GM12864 (cell line): ENCODE data around the gene GNAI2.
"Not testable (repeated sequence)": the region's sequence is repeated elsewhere in the genome, so short reads cannot be mapped to it uniquely, and the experiment has no call there.

Experiments
- DNase-seq: peaks from one replicate; pipeline ENCODE4 v3.0.0-alpha.2; 2011; ENCODE audit warnings: low read depth
- H3K4me3 ChIP-seq: 2 replicates; pipeline ENCODE4 v1.5.1; 2011; ENCODE audit warnings: mild to moderate bottlenecking, low read depth, low read length, control low read depth
- TF ChIP-seq, protein P1 (sequence below): IDR thresholded peaks from 2 replicates; pipeline ENCODE4 v1.5.1; 2011; ENCODE audit warnings: low read depth, mild to moderate bottlenecking, moderate library complexity, low read length, control low read depth, inconsistent platforms; ENCODE audit errors: missing control alignments

GNAI2 gene

DNA sequence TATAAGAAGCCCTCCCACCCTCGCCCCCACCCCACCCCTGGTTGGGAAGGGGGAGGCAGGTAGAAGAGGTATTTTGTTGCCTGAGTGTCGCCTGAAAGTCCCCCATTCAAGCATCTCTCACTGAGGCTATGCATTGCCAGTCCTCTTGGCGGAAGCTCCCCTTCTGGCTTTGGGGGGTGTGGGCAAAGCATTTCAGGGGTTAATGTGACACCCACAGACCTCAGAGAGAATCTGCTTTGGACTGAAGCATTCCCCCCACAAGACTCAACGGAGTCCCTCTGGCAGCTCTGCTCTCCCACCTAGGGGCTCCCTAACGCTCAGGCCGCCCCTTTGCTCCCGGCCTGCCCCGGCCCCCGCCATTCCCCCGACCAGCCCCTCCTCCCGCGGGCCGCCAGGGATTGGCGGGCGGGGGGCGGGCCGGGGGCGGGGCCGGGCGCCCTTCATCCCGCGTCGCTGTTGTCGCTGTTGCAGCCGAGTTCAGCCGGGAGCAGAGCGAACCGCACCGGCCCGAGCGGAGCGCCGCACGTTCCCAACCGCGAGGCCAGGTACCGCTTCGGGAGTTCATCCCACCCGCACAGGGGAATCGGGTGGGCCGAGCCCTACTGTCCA, 31.1 kb upstream of the GNAI2 start, which contains the start of gene SLC38A3:
TSS of gene SLC38A3 (plus strand) at position 468 of the 609 bp plus-strand sequence. CDS start 8,929 bp downstream, outside the sequence.
- DNase-seq, result no peak
- TF ChIP-seq, protein P1, sequence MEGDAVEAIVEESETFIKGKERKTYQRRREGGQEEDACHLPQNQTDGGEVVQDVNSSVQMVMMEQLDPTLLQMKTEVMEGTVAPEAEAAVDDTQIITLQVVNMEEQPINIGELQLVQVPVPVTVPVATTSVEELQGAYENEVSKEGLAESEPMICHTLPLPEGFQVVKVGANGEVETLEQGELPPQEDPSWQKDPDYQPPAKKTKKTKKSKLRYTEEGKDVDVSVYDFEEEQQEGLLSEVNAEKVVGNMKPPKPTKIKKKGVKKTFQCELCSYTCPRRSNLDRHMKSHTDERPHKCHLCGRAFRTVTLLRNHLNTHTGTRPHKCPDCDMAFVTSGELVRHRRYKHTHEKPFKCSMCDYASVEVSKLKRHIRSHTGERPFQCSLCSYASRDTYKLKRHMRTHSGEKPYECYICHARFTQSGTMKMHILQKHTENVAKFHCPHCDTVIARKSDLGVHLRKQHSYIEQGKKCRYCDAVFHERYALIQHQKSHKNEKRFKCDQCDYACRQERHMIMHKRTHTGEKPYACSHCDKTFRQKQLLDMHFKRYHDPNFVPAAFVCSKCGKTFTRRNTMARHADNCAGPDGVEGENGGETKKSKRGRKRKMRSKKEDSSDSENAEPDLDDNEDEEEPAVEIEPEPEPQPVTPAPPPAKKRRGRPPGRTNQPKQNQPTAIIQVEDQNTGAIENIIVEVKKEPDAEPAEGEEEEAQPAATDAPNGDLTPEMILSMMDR, result no peak
- H3K4me3 ChIP-seq, result no peak within 1 kb of the TSS

DNA sequence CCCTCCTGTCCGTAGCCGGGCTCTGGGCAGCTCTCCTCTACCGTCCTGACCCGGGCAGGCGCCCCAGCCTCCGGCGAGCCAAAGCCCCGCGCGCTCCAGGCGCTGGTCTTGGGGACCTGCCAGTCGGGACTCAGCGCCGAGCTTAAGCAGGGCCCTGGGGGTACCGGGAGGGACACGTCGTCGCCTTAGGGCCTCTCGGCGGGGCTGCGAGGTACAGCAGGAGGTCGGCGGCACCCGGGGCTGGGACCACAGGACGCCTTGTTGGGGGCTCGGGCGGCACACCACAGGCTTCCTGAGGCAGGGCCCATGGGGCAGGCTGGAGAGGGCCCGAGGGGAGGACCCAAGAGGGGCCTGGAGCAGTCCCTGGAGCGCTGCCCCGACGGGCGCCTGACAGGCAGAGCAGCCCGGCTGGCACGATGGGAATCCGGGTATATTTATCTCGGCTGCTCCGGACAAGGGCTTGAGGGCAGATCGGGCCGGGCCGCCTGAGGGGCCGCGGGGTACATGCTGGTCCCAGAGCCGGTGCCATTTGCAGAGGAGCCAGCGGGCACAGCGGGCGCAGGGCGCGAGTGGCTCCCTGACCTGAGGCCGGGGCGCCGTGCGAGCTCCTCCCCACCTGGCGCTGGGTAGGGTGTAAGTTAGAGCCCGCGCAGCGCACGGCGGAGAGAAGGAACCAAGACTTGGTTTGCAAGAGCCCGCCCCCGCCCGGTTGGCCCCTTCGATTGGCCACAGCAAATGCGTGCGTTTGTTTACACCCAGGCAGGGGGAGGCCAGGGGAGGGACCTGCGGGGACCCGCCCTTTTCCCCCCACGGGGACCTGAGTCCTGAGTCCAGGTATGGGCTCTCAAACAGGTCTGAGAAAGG, 30.4 kb upstream of the GNAI2 start:
- no peak for DNase-seq
- no peak overlapping the region for H3K4me3 ChIP-seq
- TF ChIP-seq, protein P1, result no peak

DNA sequence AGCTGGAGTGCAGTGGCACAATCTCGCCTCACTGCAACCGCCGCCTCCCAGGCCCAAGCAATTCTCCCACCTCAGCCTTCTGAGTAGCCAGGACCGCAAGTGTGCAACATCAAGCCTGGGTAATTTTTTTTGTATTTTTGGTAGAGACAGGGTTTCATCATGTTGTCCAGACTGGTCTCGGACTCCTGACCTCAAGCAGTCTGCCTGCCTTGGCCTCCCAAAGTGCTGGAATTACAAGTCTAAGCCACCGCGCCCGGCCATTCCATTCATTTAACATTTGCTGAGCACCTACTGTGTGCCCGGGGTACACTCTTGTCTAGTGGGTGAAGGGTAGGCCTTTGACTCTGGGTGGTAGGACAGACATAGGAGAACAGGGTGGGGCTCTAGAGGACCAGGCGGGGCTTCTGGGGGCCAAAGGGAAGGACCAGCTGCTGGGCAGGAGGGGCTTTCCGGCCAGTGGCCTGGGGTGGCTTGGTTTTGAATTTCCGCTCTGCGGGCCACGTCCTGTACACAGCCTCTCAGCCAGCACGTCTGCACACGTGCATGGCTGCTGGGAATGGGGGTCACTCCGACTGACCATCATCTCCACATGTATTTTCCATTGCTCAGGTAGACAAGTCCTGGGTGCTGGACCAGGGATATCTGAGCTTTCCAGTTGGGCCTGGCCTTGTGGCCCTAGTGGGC, 28.5 kb upstream of the GNAI2 start:
- H3K4me3 ChIP-seq, result no peak overlapping the region
- TF ChIP-seq, protein P1, result no peak
- no peak for DNase-seq

DNA sequence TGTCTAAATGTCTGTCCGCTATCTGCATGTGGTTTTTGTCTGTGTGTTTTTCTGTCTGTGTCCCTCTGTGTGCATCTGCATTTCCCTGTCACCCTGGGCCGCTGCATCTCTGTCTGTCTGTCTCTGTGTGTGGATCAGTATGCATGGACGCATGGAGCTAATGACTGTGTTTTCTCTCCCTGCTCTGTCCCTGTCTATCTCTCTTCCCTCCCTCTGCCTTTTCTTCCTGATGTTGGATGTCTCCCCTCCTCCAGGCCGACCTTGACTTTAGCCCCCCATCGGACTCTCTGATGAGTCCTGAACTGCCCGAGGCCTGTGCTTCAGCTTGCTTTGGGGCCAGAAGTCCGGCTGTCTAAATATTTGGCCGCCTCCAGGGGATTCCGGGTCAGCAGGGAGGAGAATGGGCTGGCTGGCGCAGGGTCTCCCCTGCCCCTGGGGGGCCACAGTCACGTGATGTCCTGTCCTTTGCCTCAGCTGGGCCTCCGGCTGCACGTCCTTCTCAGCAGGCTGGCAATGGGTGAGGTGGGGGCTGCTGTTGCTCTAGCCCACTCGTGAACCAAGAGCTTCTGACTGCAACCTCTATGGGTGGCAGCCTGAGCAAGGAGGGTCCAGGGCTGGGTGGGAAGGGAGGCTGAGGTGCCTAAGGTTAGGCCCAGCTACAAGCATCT, 27.2 kb upstream of the GNAI2 start:
- no peak for DNase-seq
- TF ChIP-seq, protein P1, result no peak
- H3K4me3 ChIP-seq, result no peak overlapping the region

DNA sequence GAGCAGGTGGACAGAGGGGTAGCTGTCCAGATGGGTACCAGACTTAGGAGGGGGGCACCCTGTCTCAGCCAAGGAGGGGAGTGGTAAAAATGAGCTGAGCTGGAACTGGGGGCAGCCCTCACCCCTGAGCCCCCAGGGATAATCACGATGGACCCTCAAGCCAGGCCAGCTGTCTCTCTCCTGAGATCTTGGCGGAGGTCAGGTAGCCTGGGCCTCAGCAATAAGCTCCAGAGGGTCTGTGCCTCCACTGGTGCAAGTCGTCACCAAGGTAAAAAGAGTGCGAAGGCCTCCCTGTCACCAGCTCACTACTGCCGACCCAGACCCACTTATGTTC, 25.9 kb upstream of the GNAI2 start:
- TF ChIP-seq, protein P1, result no peak
- H3K4me3 ChIP-seq, result no peak overlapping the region

DNA sequence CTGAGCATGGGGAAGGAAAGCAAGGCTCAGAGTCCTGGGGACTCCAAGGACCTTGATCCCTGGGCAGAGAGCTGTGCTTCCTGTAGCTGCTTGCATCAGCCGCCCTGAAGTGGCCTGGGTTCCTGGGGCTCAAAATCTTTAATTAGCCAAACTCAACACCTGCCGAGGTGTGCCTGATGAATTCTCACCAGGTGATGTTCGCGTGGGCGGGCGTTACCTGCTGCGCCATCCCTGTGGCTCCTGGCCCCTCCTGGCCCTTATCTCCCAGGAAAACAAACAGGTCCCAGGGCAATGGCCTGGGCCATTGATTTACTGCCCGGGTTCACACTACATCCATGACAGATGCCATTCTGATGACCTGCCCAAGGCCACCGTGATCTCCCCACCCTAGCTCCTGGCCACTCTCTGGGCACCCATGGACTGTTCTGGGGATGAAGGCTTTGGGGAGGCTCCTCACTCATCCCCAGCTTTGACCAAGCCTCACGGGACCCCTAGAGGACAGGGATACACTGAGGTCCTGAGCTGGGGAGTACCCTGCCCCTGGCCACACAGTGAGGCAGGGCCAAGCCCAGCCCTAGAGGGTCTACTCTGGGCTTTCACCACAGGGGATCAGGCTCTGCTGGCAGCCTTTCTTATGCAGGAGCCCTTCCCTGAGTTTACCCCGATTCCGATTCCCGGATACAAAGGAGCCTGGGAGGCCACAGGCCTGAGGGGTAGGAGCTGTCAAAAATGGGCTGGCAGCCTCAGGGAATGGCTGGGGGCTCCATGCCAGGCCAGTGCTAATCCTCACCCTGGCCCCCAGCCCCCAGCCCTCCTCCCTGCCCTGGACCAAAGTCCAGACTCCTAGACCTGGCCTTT, 25.3 kb upstream of the GNAI2 start:
- TF ChIP-seq, protein P1, result no peak
- DNase-seq, result no peak

More for the DNA sequence above, 25.9 kb upstream of the GNAI2 start:
- DNase-seq, result no peak

DNA sequence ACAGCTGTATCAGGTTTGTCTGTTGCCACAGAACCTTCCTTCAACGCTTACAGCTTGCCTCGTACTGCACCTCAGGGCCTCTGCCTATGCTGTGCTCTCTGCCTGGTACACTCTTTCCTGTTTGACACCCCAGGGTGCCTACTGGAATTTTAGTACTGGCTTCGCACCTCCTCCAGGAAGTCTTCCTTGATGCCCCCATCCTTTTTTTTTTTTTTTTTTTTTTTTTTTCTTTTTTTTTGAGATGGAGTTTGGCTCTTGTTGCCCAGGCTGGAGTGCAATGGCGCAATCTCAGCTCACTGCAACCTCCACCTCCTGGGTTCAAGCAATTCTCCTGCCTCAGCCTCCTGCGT, 24.7 kb upstream of the GNAI2 start:
- not testable (repeated sequence) for DNase-seq, H3K4me3 ChIP-seq

More for the DNA sequence above, 25.3 kb upstream of the GNAI2 start:
- no peak overlapping the region for H3K4me3 ChIP-seq
